ENCODE measurements around the gene SCNM1.

DNA sequence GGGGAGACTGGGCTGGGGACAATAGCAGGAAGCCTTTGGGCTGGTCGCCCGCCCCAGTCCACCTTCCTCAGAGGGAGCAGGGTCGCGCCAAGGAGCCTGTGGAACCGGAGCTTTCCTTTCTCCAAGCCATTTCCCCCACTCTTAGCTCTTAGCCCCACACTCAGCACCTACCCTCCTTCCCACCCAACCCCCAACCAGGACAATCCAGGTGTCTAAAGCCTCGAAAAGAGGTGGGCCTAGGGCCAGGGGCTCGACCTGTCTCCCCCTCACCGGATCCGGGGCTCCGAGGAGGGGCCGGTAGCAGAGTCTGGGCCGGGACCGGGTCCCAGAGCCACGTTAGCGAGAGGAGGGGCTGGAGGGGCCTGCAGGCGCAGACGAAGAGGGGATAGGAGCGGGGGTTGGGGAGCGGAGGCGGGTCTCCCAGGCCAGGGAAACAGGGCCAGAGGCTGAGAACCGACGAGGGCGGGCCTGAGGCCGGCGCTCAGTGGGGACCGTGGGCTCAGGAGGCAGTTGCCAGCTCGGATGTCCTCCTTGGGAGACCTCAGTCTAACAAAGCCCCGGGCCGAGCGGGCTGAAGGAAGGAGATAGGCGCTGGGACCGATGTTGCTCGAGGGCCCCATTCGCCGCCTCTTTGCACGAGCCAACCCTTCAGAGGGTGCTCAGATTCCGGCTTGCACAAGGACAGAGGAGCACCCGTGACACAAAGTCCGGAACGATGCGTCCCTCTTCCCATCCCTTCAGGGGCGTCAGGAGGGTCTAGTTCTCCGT, 20.5 kb upstream of the SCNM1 start:
- no peak for TF ChIP-seq POLR2A (IDR thresholded peaks at IDR 0.05)
- TF ChIP-seq, protein P1, sequence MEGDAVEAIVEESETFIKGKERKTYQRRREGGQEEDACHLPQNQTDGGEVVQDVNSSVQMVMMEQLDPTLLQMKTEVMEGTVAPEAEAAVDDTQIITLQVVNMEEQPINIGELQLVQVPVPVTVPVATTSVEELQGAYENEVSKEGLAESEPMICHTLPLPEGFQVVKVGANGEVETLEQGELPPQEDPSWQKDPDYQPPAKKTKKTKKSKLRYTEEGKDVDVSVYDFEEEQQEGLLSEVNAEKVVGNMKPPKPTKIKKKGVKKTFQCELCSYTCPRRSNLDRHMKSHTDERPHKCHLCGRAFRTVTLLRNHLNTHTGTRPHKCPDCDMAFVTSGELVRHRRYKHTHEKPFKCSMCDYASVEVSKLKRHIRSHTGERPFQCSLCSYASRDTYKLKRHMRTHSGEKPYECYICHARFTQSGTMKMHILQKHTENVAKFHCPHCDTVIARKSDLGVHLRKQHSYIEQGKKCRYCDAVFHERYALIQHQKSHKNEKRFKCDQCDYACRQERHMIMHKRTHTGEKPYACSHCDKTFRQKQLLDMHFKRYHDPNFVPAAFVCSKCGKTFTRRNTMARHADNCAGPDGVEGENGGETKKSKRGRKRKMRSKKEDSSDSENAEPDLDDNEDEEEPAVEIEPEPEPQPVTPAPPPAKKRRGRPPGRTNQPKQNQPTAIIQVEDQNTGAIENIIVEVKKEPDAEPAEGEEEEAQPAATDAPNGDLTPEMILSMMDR (IDR thresholded peaks at IDR 0.05) = no peak

Data from right lobe of liver (tissue), 4 donors.